Brain pericyte (primary cell): ENCODE measurements around the gene PACS1.

Source experiments
- DNase-seq: peaks from one replicate; pipeline ENCODE4 v3.0.0-alpha.2; 2012; ENCODE audit warnings: low read depth, low spot score

The PACS1 gene

DNA sequence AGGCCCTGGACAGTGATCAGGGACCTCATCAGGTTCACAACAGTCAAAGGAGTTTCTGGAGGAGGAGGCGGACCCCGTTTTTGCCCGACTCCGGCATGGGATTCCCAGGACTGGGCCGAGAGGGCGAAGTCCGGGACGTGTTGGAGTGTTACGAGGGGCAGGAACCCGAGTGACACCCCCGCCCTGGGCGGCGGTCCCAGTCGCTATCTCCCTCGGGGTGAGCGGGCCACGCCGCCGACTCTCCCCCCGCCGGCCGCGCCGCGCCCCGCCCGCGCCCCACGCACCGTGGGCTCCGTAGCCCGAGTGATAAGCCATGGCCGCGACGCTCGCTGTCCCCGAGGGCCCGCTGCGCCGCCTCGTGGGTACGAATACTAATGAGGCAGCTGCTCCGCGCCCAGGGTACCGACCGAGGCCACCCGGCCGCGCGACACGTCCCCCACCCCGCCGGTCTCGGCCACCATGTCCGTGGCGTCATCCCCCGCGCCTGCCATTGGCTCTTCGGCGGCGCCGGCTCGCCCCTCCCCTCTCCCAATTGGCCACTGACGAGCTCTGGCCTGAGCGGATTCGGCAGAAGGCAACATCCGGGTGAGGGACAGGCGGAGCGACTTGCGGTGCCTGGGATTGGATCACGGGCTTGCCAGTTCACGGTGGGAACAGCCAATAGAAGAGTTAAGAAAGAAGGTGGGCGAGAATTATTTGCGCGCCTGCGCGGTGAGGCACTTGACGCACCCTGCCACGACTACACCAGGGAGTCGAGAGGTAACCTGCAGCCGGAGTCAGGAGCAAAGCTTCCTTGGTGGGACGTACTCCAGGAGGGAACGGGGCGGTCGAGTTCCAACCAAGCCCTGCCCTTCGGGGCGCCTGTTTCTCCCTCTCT is 218.8 kb downstream of the PACS1 start, which contains the start of gene YIF1A:
Gene YIF1A (minus strand): TSS at position 473 of the 877 bp plus-strand sequence. CDS start 158 bp downstream, at position 315.
- peak; percentile 97 for DNase-seq

DNA sequence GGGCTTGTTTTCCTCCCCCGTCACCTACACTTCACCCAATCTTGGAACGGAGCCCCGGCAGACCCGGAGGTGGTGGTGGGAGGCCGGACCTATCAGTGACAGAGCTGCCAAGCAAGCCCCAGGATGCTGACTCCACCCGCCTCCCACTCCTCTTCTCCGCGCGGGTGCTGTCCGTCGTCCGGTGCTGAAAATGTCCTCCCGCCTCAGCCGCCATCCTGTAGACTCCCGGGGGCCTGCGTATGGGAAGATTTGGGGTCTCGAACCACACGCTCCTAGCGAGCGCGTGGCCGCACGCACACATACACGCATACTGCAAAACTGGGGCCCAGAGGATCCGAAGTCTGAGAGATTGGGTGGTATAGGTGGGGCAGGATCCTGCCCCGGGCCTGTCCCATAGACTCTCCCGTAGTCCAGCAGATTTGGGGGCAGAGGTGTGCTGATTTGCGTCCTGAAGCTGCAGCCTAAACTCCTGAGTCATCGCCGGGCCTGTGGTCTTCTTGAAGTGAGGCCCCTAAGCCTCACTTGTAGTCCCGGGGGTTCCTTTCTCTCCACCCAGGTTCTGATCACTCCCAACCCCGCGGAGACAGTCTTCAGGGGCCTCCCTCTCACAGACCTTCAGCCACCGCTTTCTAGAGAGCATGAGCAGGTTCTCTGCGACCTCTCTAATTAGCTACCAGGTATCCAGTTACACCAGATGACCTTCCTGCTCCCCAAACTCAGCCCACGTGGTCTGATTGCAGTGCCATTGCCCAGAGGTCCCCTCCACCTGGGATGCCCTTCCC is 219.7 kb downstream of the PACS1 start:
- no peak for DNase-seq

DNA sequence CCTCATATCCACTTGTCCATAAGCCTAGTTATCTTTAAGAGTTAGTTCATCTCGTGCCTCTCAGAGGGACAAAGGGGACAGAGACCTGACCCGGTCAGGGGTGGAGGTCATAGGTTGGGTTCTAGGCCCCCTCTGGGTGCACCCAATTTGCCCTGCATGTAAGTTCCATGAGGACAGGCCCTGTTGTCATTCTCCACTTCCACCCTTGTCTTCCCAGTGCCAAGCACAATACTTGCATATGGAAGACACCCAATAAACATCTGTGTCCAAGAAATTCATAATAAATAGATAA is 220.2 kb downstream of the PACS1 start:
- DNase-seq = no peak

DNA sequence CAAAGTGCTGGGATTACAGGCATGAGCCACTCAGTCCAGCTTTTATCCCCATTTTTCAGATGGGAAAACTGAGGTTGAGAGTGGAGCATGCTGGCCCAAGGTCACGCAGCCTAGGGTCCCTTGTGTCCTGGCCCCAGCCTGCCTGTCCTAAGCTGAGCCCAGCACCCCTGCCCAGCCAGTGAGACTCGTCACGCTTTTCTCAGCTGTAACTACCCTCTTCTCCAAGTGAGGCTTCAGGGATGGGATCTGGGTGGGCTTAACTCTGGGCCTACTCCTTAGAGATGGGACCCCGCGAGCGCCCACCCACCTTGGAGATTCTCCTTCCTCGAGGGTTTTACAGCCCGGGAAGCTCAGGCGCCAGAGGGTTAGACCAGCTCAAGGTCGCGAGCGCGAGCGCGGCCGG is 221.2 kb downstream of the PACS1 start:
- no peak for DNase-seq

DNA sequence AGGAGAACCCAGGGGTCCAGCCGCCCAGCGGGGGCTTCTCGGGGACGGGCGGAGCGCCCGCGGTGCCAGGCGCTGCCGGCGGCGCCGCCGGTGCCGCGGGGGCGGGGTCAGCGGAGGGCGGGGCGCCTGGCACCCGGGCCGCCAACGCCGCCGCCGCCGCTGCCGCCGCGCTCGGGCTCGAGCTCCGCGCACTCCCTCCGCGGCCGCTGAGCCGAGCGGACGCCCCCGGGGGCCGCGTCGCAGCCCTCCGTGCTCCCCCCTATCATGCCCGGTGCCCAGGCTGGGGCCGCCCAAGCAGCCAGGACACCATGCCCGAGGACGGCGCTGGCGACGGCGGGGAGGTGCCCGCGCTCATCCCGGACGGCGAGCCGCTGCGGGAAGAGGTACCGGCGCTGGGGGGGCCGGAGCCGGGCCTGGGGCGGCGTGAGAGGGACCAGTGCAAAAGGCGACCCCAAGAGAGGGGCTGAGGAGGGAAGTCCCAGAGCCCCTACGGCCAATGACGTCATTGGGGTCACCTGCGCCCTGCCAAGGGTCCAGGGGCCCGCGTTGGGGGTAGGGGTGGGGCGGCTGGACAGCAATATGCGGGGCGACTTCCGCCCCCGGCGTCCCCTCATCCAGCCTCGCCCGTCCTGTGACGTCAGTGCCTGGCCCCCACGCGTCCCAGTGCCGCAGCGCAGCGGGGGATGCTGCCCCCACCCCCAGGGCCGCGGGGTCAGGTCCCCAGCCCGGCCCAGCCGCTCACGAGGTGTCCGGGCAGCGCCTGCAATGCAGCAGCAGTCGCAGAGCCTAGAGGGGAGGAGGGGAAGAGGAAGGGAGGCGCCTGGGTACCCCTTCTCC is 221.9 kb downstream of the PACS1 start, which contains the start of gene TMEM151A:
Gene TMEM151A (plus strand): TSS at position 189 of the 837 bp plus-strand sequence. CDS start 120 bp downstream, at position 309.
- no peak for DNase-seq

DNA sequence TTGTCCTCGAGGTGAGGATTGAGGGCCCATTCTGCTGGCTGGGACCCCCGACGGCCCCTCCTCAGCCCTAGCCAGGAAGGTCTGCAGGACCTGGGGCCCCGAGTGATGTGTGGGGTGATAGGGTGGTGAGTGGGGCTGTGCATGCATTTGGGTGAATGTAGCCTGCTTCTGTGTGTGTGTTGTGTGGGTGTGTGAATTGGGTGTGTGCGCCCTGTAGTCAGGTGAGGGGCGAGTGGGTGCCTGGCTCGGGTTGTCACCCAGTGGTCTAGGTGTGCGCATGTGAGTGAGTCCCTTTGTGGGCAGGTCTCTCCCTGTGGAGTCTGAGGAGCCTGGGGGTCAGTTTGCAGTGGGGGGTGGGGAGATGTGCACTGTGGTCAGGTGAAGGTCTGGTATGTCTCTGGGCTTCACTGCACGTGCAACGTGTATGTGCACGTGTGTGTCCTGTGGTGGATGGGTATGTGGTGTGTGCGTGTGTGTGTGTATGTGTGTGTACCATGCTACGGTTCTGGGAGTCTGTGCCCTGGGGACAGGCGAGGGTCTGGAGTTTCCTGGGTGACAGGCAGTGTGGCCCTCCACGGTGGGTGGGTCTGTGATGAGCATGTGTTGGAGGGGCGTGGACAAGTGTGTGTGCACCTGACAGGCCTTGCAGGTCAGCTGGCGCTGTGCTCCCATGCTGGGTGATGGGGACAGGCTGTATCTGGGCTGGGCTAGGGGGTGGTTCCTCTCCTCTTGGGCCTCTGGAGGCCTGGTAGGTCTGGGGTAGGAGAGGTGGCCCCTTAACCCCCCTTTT is 222.7 kb downstream of the PACS1 start:
- no peak for DNase-seq

DNA sequence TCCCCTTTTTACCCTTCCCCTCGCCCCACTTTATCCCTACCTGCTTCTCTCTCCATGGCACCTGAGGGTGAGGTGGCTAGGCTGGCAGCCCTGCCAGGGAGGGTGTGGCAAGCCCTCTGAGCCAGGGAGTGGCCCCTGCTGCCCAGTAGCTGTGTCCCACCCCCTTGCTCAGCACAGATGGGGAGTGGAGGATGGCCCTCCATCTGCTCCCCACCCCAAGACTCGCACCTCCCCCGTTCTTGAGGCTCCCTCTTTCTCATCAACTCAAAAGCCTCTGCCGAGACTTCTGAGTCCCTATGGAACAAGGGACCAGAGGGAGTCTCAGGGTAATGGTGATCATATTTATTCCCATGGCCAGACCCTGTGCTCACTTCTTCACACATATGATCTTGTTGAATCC is 223.3 kb downstream of the PACS1 start:
- DNase-seq = no peak

DNA sequence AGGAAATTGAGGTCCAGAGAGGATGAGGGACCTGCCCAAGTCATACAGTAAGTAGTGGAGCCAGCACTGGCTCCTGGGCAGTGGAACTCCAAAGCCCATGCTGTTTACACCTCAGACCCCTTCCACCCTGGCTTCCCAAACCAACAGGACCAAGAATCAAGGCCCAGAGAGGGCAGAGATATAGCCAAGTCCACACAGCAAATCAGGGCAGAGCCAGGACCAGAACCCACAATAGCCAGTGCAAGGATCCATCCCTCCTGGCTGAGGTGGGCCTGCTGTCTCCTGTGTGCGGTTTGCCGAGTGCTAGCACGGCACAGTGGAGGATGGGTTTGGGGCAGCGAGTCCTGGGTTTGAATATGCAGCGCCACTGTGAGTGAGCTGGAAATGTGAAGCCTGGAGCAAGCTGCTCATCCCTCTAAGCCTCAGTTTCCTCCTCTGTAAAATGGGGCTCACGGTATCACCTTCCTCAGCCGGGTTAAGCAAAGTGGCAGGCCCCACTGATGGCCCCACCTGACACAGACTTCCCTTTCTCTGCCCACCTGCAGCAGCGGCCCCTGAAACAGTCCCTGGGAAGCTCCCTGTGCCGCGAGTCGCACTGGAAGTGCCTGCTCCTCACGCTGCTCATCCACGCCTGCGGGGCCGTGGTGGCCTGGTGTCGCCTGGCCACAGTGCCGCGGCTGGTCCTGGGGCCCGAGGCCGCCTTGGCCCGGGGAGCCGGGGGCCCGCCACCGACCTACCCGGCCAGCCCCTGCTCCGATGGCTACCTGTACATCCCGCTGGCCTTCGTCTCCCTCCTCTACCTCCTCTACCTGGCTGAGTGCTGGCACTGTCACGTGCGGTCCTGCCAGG is 223.9 kb downstream of the PACS1 start:
- no peak for DNase-seq
